IPS-18a (cell line): ENCODE measurements around the gene C6orf120.

ENCODE experiments used
- H3K27ac ChIP-seq: one replicate; pipeline ENCODE4 v1.5.1; 2013; ENCODE audit warnings: low read length
- H3K27me3 ChIP-seq: one replicate; pipeline ENCODE4 v1.6.1; 2013; ENCODE audit warnings: mild to moderate bottlenecking, low read length; ENCODE audit not compliant: control insufficient read depth, insufficient read depth
- H3K36me3 ChIP-seq: one replicate; pipeline ENCODE4 v1.6.1; 2013; ENCODE audit warnings: low read depth, low read length; ENCODE audit not compliant: control insufficient read depth
- H3K4me1 ChIP-seq: one replicate; pipeline ENCODE4 v1.6.1; 2013; ENCODE audit warnings: low read depth, low read length; ENCODE audit not compliant: control insufficient read depth
- H3K4me3 ChIP-seq: one replicate; pipeline ENCODE4 v1.5.1; 2013; ENCODE audit warnings: low read length
- H3K9ac ChIP-seq: one replicate; pipeline ENCODE4 v1.6.1; 2013; ENCODE audit warnings: mild to moderate bottlenecking, low read length, moderate library complexity
- H3K9me3 ChIP-seq: one replicate; pipeline ENCODE4 v1.6.1; 2013; ENCODE audit warnings: low read depth, low read length; ENCODE audit not compliant: control insufficient read depth

The C6orf120 gene

GRCh38 chr6:169701954-169702839 lies at the start of gene C6orf120, which contains the start of gene WDR27:
C6orf120 (plus strand) TSS chr6:169702126; CDS start chr6:169702460, 334 bp downstream.
WDR27 (minus strand) TSS chr6:169702029; CDS start chr6:169689005, 13,024 bp downstream.
- H3K27me3 ChIP-seq: no peaks in the 10 kb centered on the region
- H3K9ac ChIP-seq: peak within 1 kb of the TSS; percentile 89
- H3K27ac ChIP-seq: peak within 1 kb of the TSS; percentile 80
- H3K36me3 ChIP-seq: peaks cover 14% of the 10 kb centered on the region
- peak within 1 kb of the TSS; percentile 93 for H3K4me3 ChIP-seq
- H3K9me3 ChIP-seq: no peaks in the 10 kb centered on the region
- H3K4me1 ChIP-seq: peaks cover 23% of the 10 kb centered on the region

- H3K36me3 ChIP-seq: peaks cover 31% of the 10 kb centered on the region
- H3K27ac ChIP-seq: no peak overlapping the region
- H3K9ac ChIP-seq: no peak overlapping the region
Observed at GRCh38 chr6:169652896-169653295, 49.0 kb upstream of the C6orf120 start.

GRCh38 chr6:169653691-169654090 lies 48.2 kb upstream of the C6orf120 start:
- Histone ChIP-seq H3K27me3 (no peaks in the 10 kb centered on the region), H3K27ac (no peak overlapping the region), H3K9ac (no peak overlapping the region), H3K4me1 (no peaks in the 10 kb centered on the region), H3K9me3 (no peaks in the 10 kb centered on the region), H3K36me3 (peaks cover 34% of the 10 kb centered on the region), H3K4me3 (no peak overlapping the region)

More at GRCh38 chr6:169652896-169653295, 49.0 kb upstream of the C6orf120 start:
- no peaks in the 10 kb centered on the region for H3K9me3 ChIP-seq
- H3K27me3 ChIP-seq: no peaks in the 10 kb centered on the region
- H3K4me3 ChIP-seq: no peak overlapping the region
- no peaks in the 10 kb centered on the region for H3K4me1 ChIP-seq

- H3K27me3 ChIP-seq: no peaks in the 10 kb centered on the region
- no peak overlapping the region for H3K9ac ChIP-seq
- H3K9me3 ChIP-seq: no peaks in the 10 kb centered on the region
- H3K27ac ChIP-seq: no peak overlapping the region
- no peak overlapping the region for H3K4me3 ChIP-seq
- H3K4me1 ChIP-seq: no peaks in the 10 kb centered on the region
- H3K36me3 ChIP-seq: peaks cover 42% of the 10 kb centered on the region
Observed at GRCh38 chr6:169654598-169655391, 47.1 kb upstream of the C6orf120 start.

- H3K36me3 ChIP-seq: peaks cover 49% of the 10 kb centered on the region
- no peak overlapping the region for H3K9ac ChIP-seq
- H3K4me3 ChIP-seq: no peak overlapping the region
- H3K9me3 ChIP-seq: no peaks in the 10 kb centered on the region
- no peaks in the 10 kb centered on the region for H3K27me3 ChIP-seq
- no peak overlapping the region for H3K27ac ChIP-seq
- no peaks in the 10 kb centered on the region for H3K4me1 ChIP-seq
Observed at GRCh38 chr6:169656546-169657283, 45.2 kb upstream of the C6orf120 start.

- Histone ChIP-seq H3K36me3 (peaks cover 52% of the 10 kb centered on the region), H3K9me3 (no peaks in the 10 kb centered on the region), H3K27me3 (no peaks in the 10 kb centered on the region), H3K9ac (no peak overlapping the region), H3K4me1 (no peaks in the 10 kb centered on the region), H3K27ac (no peak overlapping the region), H3K4me3 (no peak overlapping the region)
Observed at GRCh38 chr6:169657284-169657610, 44.7 kb upstream of the C6orf120 start.

GRCh38 chr6:169659820-169660610 lies 41.9 kb upstream of the C6orf120 start:
- H3K36me3 ChIP-seq: peaks cover 60% of the 10 kb centered on the region
- H3K27me3 ChIP-seq: no peaks in the 10 kb centered on the region
- no peak overlapping the region for H3K9ac ChIP-seq
- no peaks in the 10 kb centered on the region for H3K4me1 ChIP-seq
- no peak overlapping the region for H3K4me3 ChIP-seq
- no peaks in the 10 kb centered on the region for H3K9me3 ChIP-seq
- H3K27ac ChIP-seq: no peak overlapping the region

- Histone ChIP-seq H3K9me3 (no peaks in the 10 kb centered on the region), H3K4me3 (no peak overlapping the region), H3K36me3 (peaks cover 65% of the 10 kb centered on the region)
Observed at GRCh38 chr6:169660751-169661390, 41.1 kb upstream of the C6orf120 start.

GRCh38 chr6:169661391-169661756 lies 40.6 kb upstream of the C6orf120 start:
- Histone ChIP-seq H3K27me3 (no peaks in the 10 kb centered on the region), H3K9me3 (no peaks in the 10 kb centered on the region), H3K4me3 (no peak overlapping the region), H3K36me3 (peaks cover 69% of the 10 kb centered on the region), H3K27ac (no peak overlapping the region), H3K9ac (no peak overlapping the region), H3K4me1 (no peaks in the 10 kb centered on the region)

More at GRCh38 chr6:169660751-169661390, 41.1 kb upstream of the C6orf120 start:
- Histone ChIP-seq H3K27ac (no peak overlapping the region), H3K27me3 (no peaks in the 10 kb centered on the region), H3K9ac (no peak overlapping the region), H3K4me1 (no peaks in the 10 kb centered on the region)

GRCh38 chr6:169663468-169663867 lies 38.5 kb upstream of the C6orf120 start:
- Histone ChIP-seq H3K27me3 (no peaks in the 10 kb centered on the region), H3K9me3 (no peaks in the 10 kb centered on the region), H3K4me3 (no peak overlapping the region), H3K27ac (no peak overlapping the region), H3K36me3 (peaks cover 67% of the 10 kb centered on the region), H3K9ac (no peak overlapping the region), H3K4me1 (no peaks in the 10 kb centered on the region)
